HL-60/S4 treated with phorbol 12-myristate 13-acetate at 8.2 ng/mL for 4 days and 3 days (cell line): Measurements from ENCODE around the gene PNMA8A.
"Not testable (repeated sequence)": the region's sequence is repeated elsewhere in the genome, so short reads cannot be mapped to it uniquely, and the experiment has no call there.

Source experiments
- in situ Hi-C: fragments of 300-500 bp; cut with MboI; formaldehyde crosslinking; loops from 2 replicates; pipeline ENCODE4 v1.15.0; 2022; ENCODE audit warnings: low sequenced_read_pairs

PNMA8A gene, protein sequence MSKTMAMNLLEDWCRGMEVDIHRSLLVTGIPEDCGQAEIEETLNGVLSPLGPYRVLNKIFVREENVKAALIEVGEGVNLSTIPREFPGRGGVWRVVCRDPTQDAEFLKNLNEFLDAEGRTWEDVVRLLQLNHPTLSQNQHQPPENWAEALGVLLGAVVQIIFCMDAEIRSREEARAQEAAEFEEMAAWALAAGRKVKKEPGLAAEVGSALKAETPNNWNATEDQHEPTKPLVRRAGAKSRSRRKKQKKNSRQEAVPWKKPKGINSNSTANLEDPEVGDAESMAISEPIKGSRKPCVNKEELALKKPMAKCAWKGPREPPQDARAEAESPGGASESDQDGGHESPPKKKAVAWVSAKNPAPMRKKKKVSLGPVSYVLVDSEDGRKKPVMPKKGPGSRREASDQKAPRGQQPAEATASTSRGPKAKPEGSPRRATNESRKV

DNA sequence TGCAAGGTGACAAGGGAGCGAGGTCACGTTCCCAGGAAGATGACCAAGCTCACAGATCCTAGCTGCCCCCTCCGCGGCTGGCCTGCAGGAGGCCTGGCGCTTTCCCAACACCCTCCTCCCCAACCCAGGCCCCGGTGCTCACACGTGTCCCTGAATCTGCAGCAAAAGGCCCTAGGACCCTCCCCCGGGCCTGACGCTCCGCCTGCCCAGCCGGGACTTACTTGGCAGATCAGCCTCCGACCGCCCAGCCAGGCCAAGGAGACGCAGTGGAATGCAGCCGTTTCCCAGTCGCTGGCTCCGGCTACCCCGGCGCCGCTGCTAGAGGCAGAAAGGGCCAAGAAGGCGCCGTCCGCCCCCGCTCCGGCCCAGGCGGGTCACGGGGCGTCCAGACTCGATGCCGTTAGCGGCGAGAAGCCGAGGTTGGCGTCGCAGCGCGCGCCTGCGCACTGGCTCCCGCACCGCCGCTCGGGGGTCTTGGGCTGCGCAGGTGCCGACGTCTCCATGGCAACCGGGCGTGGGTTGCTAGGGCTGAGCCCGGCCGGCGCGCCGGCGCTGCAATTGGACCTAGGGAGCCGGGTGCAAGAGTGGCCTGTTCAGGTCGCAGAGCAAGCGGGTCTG lies at the start of gene PNMA8A:
Gene PNMA8A, minus strand, starts transcription at position 448 of the 618 bp plus-strand sequence. CDS start 528 bp downstream, outside the sequence.
- in situ Hi-C loops, result no loop called here

- in situ Hi-C loops, result loop anchor here (25.0 kb wide), 1 partner anchor 108 kb away; the partner anchor contains the start of gene CCDC8
These were observed 49.3 kb upstream of the PNMA8A start for GRCh38 chr19:46520616-46521015.

GRCh38 chr19:46517471-46517870 lies 46.1 kb upstream of the PNMA8A start:
- in situ Hi-C loops, result loop anchor here (25.0 kb wide), 1 partner anchor 105 kb away; the partner anchor contains the start of gene CCDC8

DNA sequence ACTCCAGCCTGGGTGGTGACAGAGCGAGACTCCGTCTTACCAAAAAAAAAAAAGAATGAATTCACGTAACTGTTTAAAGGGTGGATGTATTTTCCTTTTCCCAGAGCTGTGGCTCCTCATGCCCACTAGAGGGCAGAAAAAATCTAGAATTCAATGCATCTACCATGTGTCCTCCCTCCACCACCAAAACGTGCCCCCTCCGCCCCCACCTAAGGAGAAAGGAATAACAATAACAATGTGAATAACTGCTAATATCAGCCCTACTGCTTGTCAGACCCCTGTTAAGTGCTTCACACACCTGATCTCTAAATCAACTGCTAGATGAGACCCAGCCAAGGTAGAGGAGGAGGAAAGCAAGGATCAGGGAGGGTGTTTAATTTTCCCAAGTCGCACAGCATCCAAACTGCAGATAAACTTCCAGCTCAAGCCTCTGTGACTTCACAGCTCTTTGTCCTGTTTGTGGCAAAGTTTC lies 44.6 kb upstream of the PNMA8A start:
- in situ Hi-C loops, result loop anchor here (25.0 kb wide), 1 partner anchor 104 kb away; the partner anchor contains the start of gene CCDC8

DNA sequence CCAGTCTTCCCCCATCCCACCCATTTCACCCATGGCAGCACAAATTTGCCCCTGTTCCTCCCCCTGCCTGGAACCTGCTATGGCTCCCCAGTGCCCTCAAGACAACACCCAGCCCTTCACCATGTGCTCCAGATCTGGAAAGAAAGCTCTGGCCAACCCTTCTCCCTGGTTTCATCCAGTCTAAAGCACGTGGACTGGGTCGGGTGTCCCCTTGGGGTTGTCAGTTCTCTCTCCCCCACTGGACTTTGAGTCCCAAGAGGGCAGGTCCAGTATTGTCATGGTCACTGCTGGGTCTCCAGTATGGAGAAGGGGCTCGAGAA lies 43.9 kb upstream of the PNMA8A start:
- in situ Hi-C loops, result loop anchor here (25.0 kb wide), 1 partner anchor 103 kb away; the partner anchor contains the start of gene CCDC8

DNA sequence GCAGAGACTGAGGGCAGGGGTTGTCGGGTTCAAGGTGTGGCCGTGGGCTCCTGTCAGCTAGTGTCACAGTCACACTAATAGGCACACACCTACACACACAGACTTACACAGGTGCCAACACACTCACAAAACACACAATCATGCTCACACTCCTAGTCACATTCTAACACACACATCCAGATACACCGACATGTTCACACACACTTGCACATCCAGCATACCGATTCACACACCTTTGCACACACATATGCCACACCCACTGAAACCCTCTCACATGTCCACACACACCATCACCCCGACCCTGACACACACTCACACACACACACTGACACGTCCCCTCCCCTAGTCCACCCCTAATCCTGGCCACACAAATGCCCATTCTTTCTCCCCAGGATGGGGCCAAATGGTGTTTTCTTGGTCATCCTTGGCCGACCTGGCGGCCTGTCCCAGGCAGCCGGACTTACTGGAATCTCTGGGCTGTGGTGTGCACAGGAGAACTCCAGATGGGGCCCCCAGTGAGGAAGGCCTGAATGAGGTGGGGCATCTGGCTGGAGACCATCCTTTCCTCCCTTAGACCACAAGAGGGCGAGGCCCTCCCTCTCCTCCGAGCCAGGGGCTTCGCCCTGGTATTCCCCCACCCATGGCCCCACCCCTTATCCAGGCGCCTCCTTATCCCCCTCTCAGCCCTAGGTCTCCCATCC lies 43.4 kb upstream of the PNMA8A start:
- in situ Hi-C loops, result loop anchor here (25.0 kb wide), 1 partner anchor 102 kb away; the partner anchor contains the start of gene CCDC8

DNA sequence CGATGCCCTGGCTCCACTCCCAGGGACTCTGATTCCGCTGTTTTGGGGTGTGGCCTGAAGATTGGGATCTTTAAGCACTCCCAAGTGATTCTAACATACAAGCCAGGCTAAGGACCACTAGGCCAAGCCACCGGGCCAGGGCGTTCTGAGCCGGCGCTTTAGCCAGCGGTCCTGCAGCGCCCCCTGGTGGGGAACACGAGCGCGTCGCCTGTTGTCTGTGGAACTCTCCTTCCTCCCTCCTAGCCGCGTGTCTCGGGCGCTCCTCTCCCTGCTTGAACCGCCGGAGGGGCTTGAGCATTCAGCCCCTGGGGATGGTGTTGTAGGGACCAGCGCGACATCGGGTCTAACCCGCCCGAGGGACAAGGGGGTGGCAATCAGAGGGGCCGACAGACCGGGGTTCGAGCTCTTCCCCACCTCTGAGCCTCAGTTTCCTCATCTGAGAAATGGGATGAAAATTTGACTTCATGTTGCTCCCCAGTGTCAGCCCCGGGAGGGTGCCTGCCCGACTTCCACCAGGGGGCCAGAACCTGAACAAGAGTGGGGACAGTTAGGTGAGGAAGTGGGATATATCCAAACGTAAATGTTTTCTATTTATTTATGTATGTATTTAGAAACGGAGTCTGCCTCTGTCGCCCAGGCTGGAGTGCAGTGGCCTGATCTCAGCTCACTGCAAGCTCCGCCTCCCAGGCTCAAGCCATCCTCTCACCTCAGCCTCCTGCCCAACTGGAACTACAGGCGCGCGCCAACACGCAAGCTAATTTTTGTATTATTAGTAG lies 42.3 kb upstream of the PNMA8A start:
- in situ Hi-C loops, result loop anchor here (25.0 kb wide), 1 partner anchor 101 kb away; the partner anchor contains the start of gene CCDC8

DNA sequence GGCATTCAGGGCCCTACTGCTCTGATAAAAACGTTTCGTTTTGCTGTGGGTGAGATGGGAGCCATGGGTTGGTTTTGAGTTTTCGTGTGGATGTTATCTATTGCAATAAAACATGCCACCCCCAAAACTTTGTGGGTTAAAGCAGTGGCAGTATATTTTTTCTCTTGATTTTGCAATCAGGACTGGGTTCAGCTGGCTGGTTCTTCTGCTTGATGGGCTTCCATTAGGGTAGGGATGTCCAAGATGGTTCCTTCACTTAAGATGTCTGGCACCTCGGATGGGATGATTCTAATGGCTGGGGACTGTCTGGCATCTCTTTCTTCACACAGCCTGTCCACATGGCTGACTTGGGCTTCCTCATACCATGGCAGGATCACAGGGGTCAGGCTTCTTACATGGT lies 39.9 kb upstream of the PNMA8A start:
- in situ Hi-C loops, result loop anchor here (25.0 kb wide), 1 partner anchor 99 kb away; the partner anchor contains the start of gene CCDC8

DNA sequence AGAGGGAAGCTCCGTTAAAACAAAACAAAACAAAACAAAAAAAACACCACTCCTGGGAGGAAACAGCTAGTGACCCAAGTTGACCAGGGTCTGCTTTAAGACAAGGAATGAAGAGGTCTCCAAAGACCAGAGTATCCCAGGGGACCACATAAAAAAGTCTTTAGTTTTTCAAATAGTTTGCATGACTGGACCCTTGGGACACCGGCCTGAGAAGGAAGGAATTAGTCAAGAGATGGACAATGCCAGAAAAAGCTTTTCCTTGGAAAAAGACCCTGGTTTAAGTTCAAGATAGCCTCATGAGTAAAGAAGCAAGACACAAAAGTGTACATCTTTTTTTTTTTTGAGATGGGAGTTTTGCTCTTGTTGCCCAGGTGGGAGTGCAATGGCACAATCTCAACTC lies 36.8 kb upstream of the PNMA8A start:
- in situ Hi-C loops, result loop anchor here (25.0 kb wide), 1 partner anchor 96 kb away; the partner anchor contains the start of gene CCDC8

DNA sequence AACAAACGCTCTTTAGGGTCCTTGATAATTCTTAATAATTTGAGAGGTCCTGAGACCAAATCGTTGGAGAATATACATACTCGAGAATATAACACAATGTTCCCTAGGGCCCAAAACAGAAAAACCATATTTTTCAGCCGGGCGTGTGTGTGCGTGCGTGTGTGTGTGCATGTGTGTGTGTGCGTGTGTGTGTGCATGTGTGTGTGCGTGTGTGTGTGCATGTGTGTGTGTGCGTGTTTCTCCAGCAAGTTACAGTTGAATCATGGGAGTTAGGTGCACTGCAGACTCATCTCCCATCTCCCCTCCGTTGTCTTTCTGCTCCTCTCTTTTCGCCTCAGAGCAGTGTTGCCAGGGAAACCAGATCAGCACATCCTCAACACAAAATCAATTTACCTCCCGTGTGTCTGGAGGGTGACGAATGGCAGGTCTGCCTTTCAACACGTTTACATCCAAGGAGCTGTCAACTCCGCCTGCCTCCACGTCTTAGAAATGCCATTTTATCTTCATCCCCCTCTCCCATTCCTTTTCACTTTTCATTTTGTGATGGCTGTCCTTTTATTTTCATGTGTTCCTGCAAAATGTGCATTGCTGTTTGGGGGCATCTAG lies 32.6 kb upstream of the PNMA8A start:
- in situ Hi-C loops, result loop anchor here (25.0 kb wide), 1 partner anchor 92 kb away; the partner anchor contains the start of gene CCDC8

DNA sequence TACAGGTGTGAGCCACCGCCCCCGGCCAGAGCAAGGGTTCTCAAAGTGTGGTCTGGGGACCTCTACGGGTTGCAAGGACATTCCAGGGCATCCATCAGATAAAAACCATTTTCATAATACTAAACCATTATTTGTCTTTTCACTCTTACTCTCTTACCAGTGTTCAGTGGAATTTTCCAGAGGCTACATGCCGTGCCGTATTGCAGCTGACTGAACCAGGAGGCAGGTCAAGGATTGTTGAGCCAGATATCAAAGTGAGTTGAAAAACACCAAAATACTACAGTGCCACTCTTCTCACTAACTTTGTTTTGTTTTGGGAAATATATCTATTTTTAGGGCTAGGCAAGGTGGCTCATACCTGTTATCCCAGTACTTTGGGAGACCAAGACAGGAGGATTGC lies 31.5 kb upstream of the PNMA8A start:
- in situ Hi-C loops, result loop anchor here (25.0 kb wide), 1 partner anchor 91 kb away; the partner anchor contains the start of gene CCDC8

GRCh38 chr19:46499692-46500091 lies 28.3 kb upstream of the PNMA8A start:
- in situ Hi-C loops, result loop anchor here (25.0 kb wide), 1 partner anchor 87 kb away; the partner anchor contains the start of gene CCDC8

DNA sequence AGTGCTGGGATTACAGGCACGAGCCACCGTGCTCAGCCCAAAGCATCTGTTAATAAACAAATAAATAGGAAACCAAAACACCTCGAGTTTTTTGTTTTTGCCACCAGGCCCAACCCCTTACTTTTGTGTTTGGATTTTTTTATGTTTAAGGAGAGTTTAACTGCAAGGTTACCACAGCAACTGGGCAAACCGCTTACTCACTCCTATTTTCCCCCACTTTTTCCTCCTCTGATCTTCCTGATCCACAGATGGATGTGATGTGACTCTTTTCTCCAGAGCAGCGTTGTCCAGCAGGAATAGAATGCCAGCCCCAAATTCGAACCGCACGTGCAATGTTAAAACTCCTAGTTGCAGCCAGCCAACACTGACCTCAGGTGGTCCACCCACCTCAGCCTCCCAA lies 26.4 kb upstream of the PNMA8A start:
- in situ Hi-C loops, result no loop called here

DNA sequence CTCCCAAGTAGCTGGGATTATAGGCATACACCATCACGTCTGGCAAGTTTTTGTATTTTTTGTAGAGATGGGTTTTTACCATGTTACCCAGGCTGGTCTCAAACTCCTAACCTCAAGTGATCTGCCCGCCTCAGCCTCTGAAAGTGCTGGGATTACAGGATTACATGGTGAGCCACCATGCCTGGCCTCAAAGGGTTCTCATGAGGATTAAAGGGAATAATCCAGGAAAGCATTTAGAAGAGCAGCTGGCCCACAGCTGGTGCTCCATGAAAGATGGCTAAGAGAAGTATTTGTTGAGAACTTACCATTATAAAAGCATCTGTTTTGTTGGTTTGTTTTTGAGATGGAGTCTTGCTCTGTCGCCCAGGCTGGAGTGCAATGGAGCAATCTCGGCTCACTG lies 25.5 kb upstream of the PNMA8A start:
- in situ Hi-C loops, result not testable (repeated sequence)

DNA sequence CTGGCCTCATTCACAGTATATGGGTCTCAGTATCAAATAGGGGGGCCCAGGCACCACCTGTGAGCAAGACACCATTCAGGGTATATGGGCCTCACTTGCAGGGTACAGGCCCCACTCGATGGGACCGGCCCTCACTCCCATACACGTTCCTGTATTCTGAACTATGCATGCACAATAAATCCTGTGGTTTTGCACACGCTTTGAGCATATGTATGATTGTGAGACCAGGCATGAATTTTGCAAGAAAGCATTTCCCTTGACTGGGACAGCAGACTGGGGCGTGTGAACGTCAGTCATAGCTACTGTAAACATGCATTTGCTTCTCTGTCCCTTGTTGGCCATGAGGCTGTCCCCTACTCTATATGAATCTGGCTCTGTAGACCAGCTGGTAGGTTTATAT lies 24.9 kb upstream of the PNMA8A start:
- in situ Hi-C loops, result no loop called here

GRCh38 chr19:46495786-46496099 lies 24.4 kb upstream of the PNMA8A start, which contains the start of gene PNMA8B:
PNMA8B (minus strand) TSS chr19:46495867; CDS start chr19:46495465, 402 bp downstream.
- in situ Hi-C loops, result no loop called here

- in situ Hi-C loops, result no loop called here
These were observed 23.8 kb upstream of the PNMA8A start for GRCh38 chr19:46494941-46495785.

- in situ Hi-C loops, result no loop called here
These were observed 23.0 kb upstream of the PNMA8A start for GRCh38 chr19:46494146-46494940.
